NCI-H526 (cell line): ENCODE measurements around the gene DCUN1D4.
"Not testable (repeated sequence)": the region's sequence is repeated elsewhere in the genome, so short reads cannot be mapped to it uniquely, and the experiment has no call there.

Source experiments
- DNase-seq, 2 experiments: peaks; one replicate each; lab custom pipeline; 2025; lab: John Stamatoyannopoulos, UW

DCUN1D4 gene

GRCh38 chr4:51855270-51855669 is 12.3 kb downstream of the DCUN1D4 start:
- peak; percentile 11 to 27 for DNase-seq

- no peak for DNase-seq
Observed at GRCh38 chr4:51855751-51856150, 12.8 kb downstream of the DCUN1D4 start.

- no peak for DNase-seq
Observed at GRCh38 chr4:51858605-51859202, 15.8 kb downstream of the DCUN1D4 start.

- no peak for DNase-seq
Observed at GRCh38 chr4:51859476-51860031, 16.6 kb downstream of the DCUN1D4 start.

- no peak for DNase-seq
Observed at GRCh38 chr4:51862199-51862598, 19.2 kb downstream of the DCUN1D4 start.

GRCh38 chr4:51862781-51863180 is 19.8 kb downstream of the DCUN1D4 start:
- DNase-seq: no peak

GRCh38 chr4:51865717-51866116 is 22.8 kb downstream of the DCUN1D4 start:
- no peak for DNase-seq

GRCh38 chr4:51866835-51867234 is 23.9 kb downstream of the DCUN1D4 start:
- DNase-seq: no peak

- no peak for DNase-seq
Observed at GRCh38 chr4:51867689-51868448, 24.9 kb downstream of the DCUN1D4 start.

GRCh38 chr4:51868449-51868847 is 25.5 kb downstream of the DCUN1D4 start:
- DNase-seq: no peak

- no peak for DNase-seq
Observed at GRCh38 chr4:51870441-51871188, 27.7 kb downstream of the DCUN1D4 start.

GRCh38 chr4:51872283-51872997 is 29.5 kb downstream of the DCUN1D4 start:
- no peak for DNase-seq

- no peak for DNase-seq
Observed at GRCh38 chr4:51874551-51874950, 31.6 kb downstream of the DCUN1D4 start.

GRCh38 chr4:51878431-51878830 is 35.5 kb downstream of the DCUN1D4 start:
- DNase-seq: no peak

- DNase-seq: no peak
Observed at GRCh38 chr4:51880016-51880915, 37.3 kb downstream of the DCUN1D4 start.

- no peak for DNase-seq
Observed at GRCh38 chr4:51884055-51884454, 41.1 kb downstream of the DCUN1D4 start.

- DNase-seq: no peak
Observed at GRCh38 chr4:51884606-51885005, 41.7 kb downstream of the DCUN1D4 start.

GRCh38 chr4:51885363-51885762 is 42.4 kb downstream of the DCUN1D4 start:
- DNase-seq: peak; percentile 5 to 23

- no peak for DNase-seq
Observed at GRCh38 chr4:51890760-51891159, 47.8 kb downstream of the DCUN1D4 start.

GRCh38 chr4:51893402-51893801 is 50.4 kb downstream of the DCUN1D4 start:
- not testable (repeated sequence) for DNase-seq

- DNase-seq: no peak
Observed at GRCh38 chr4:51894059-51894645, 51.2 kb downstream of the DCUN1D4 start.
